HepG2 (cell line): ENCODE results near the gene DARS2. TPM values are rescaled to one million over a fixed set of nuclear protein-coding genes. Genes with fewer than 3 reads are reported as not detected.
A peak's percentile ranks its signal among the peaks of the same experiment; 100 is the strongest.

Experiments
- KAT8 ChIP-seq: IDR thresholded peaks from 2 replicates; pipeline ENCODE4 v1.6.1; 2016; ENCODE audit warnings: missing genetic modification reagents, missing compliant biosample characterization
- KDM5B ChIP-seq: sonication (generic); formaldehyde crosslinking; IDR thresholded peaks from 2 replicates; pipeline ENCODE4 v1.4.0; 2020; ENCODE audit warnings: missing genetic modification reagents, mild to moderate bottlenecking, borderline replicate concordance
- KLF12 ChIP-seq: sonication (generic); formaldehyde crosslinking; IDR thresholded peaks from 2 replicates; pipeline ENCODE4 v1.4.0; 2020; ENCODE audit warnings: missing genetic modification reagents, borderline replicate concordance
- MYC ChIP-seq: sonication (generic); formaldehyde crosslinking; IDR thresholded peaks from 2 replicates; pipeline ENCODE4 v1.9.0; 2021; ENCODE audit warnings: missing genetic modification reagents, borderline replicate concordance
- RBFOX2 ChIP-seq: fragments of 200-400 bp; formaldehyde crosslinking; IDR thresholded peaks from 2 replicates; pipeline ENCODE4 v1.6.1; 2017; ENCODE audit warnings: low read depth, mild to moderate bottlenecking, low read length
- RFXAP ChIP-seq: sonication (generic); formaldehyde crosslinking; IDR thresholded peaks from 2 replicates; pipeline ENCODE4 v1.4.0; 2020; ENCODE audit warnings: missing genetic modification reagents, borderline replicate concordance
- ZBTB38 ChIP-seq: sonication (generic); formaldehyde crosslinking; IDR thresholded peaks from 2 replicates; pipeline ENCODE4 v1.5.1; 2020; ENCODE audit warnings: mild to moderate bottlenecking, missing genetic modification reagents
- ZMYM3 ChIP-seq: sonication (generic); formaldehyde crosslinking; IDR thresholded peaks from 2 replicates; pipeline ENCODE4 v1.5.1; 2020; ENCODE audit warnings: mild to moderate bottlenecking, missing genetic modification reagents
- ZNF20 ChIP-seq: sonication (generic); formaldehyde crosslinking; IDR thresholded peaks from 2 replicates; pipeline ENCODE4 v1.4.0; 2020; ENCODE audit warnings: mild to moderate bottlenecking, moderate library complexity, missing genetic modification reagents
- ZNF501 ChIP-seq: sonication (generic); formaldehyde crosslinking; IDR thresholded peaks from 2 replicates; pipeline ENCODE4 v1.5.1; 2020; ENCODE audit warnings: mild to moderate bottlenecking, moderate library complexity, missing genetic modification reagents
- ZNF776 ChIP-seq: sonication (generic); formaldehyde crosslinking; IDR thresholded peaks from 2 replicates; pipeline ENCODE4 v1.4.0; 2020; ENCODE audit warnings: mild to moderate bottlenecking, missing genetic modification reagents
- ZNF83 ChIP-seq: sonication (generic); formaldehyde crosslinking; IDR thresholded peaks from 2 replicates; pipeline ENCODE4 v1.4.0; 2020; ENCODE audit warnings: missing genetic modification reagents, mild to moderate bottlenecking, borderline replicate concordance
- polyA plus RNA-seq, 8 experiments: library from polyadenylated mRNA; depleted of rRNA in 3 of 8; stranded (reverse) in 7 of 8; unstranded in 1 of 8; fragments of >200 nt; fragmentation: Illumina TruSeq in 4 of 8; extraction: Trizol in 4 of 8; gene quantifications; 2 replicates each; pipeline versions ENCODE4 v1.2.1 to v1.2.3, GENCODE V29; 2011 to 2016; ENCODE audit warnings: low read depth in 4 of 8, missing spikeins in 1 of 8, mixed read lengths in 1 of 8; ENCODE audit not compliant: insufficient read depth in 1 of 8
- total RNA-seq, 5 experiments: library from RNA; depleted of rRNA; stranded (reverse); fragments of >200 nt; fragmentation: Illumina TruSeq; extraction: Trizol; gene quantifications; 2 replicates each; pipeline ENCODE4 v1.2.3, GENCODE V29; 2016; ENCODE audit warnings: low read depth in 1 of 5
- TF ChIP-seq, protein P1 (sequence below): sonication (generic); formaldehyde crosslinking; IDR thresholded peaks from 2 replicates; pipeline ENCODE4 v1.5.1; 2020; ENCODE audit warnings: mild to moderate bottlenecking, missing genetic modification reagents, borderline replicate concordance
- TF ChIP-seq, protein P2 (sequence below): sonication (generic); formaldehyde crosslinking; IDR thresholded peaks from 2 replicates; pipeline ENCODE4 v1.4.0; 2020; ENCODE audit warnings: mild to moderate bottlenecking, low read depth, missing genetic modification reagents
- TF ChIP-seq, protein P3 (sequence below): sonication (generic); formaldehyde crosslinking; IDR thresholded peaks from 2 replicates; pipeline ENCODE4 v1.4.0; 2020; ENCODE audit warnings: missing genetic modification reagents

The DARS2 gene
- total and polyA plus RNA-seq, 2 of the 13 experiments (the other 11 are each of a cell fraction or from before 2014, with no cell fraction given), result 17.6 to 27.7 TPM

DNA sequence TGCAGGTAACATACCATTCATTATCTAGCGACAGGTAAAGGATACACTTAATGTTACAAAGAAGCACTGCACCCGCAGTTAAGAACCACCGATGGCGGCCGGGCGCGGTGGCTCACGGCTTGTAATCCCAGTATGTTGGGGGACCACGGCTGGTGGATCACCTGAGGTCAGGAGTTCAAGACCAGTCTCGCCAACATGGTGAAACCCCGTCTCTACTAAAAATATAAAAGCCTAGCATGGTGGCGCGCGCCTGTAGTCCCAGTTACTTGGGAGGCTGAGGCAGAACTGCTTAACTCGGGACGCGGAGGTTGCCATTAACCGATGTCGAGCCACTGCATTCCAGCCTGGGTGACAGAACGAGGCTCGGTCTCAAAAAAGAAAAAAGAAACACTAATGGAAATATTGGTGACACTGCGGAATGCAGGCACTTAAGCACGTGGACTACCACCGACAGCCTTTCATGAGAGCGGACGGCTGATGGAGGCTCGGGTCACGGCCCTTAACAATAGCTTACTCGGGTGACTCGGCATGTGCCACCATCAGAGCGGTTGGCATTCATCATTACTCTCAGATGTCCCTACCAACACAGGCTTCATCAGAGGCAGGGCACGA is 42.8 kb downstream of the DARS2 start (continued):
- TF ChIP-seq ZNF83 (CRISPR knock-in tag), result 0 out of 2 replicates have a peak, but pooled peaks have one; percentile 20
- TF ChIP-seq ZNF776 (CRISPR knock-in tag), result 0 out of 2 replicates have a peak, but pooled peaks have one; percentile 69
- TF ChIP-seq KDM5B (CRISPR knock-in tag), result peak; percentile 62
- TF ChIP-seq, protein P1, sequence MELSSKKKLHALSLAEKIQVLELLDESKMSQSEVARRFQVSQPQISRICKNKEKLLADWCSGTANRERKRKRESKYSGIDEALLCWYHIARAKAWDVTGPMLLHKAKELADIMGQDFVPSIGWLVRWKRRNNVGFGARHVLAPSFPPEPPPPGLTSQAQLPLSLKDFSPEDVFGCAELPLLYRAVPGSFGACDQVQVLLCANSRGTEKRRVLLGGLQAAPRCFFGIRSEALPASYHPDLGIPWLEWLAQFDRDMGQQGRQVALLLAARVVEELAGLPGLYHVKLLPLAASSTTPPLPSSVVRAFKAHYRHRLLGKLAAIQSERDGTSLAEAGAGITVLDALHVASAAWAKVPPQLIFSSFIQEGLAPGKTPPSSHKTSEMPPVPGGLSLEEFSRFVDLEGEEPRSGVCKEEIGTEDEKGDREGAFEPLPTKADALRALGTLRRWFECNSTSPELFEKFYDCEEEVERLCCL (CRISPR knock-in tag), result 0 out of 2 replicates have a peak, but pooled peaks have one; percentile 57
- TF ChIP-seq KLF12, result 0 out of 2 replicates have a peak, but pooled peaks have one; percentile 13
- 0 out of 2 replicates have a peak, but pooled peaks have one; percentile 64 for TF ChIP-seq ZNF20
- peak; percentile 23; the same call in 1 of the 2 replicates for TF ChIP-seq ZBTB38 (CRISPR knock-in tag)
- TF ChIP-seq ZMYM3 (CRISPR knock-in tag), result no peak
- TF ChIP-seq ZNF501, result no peak; the same call in 1 of the 2 replicates
- no peak for TF ChIP-seq KAT8 (CRISPR knock-in tag)
- TF ChIP-seq, protein P2, sequence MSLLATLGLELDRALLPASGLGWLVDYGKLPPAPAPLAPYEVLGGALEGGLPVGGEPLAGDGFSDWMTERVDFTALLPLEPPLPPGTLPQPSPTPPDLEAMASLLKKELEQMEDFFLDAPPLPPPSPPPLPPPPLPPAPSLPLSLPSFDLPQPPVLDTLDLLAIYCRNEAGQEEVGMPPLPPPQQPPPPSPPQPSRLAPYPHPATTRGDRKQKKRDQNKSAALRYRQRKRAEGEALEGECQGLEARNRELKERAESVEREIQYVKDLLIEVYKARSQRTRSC (CRISPR knock-in tag), result 0 out of 2 replicates have a peak, but pooled peaks have one; percentile 76
- TF ChIP-seq RFXAP, result no peak
- peak; percentile 72 for TF ChIP-seq RBFOX2
- TF ChIP-seq, protein P3, sequence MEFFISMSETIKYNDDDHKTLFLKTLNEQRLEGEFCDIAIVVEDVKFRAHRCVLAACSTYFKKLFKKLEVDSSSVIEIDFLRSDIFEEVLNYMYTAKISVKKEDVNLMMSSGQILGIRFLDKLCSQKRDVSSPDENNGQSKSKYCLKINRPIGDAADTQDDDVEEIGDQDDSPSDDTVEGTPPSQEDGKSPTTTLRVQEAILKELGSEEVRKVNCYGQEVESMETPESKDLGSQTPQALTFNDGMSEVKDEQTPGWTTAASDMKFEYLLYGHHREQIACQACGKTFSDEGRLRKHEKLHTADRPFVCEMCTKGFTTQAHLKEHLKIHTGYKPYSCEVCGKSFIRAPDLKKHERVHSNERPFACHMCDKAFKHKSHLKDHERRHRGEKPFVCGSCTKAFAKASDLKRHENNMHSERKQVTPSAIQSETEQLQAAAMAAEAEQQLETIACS (CRISPR knock-in tag), result 0 out of 2 replicates have a peak, but pooled peaks have one; percentile 6
- TF ChIP-seq MYC (CRISPR knock-in tag), result peak; percentile 80; the same call in 1 of the 2 replicates
- TF ChIP-seq, all 625 proteins: peak for 47
